SHP77 treated with DMSO at 0.1 percent for 48 hours (cell line): ENCODE measurements around the gene HJURP.

Source experiments
- DNase-seq: peaks from one replicate; lab custom pipeline; 2025; lab: John Stamatoyannopoulos, UW

HJURP gene

GRCh38 chr2:233831011-233831721, 23.2 kb downstream of the HJURP start:
- DNase-seq: no peak

DNA sequence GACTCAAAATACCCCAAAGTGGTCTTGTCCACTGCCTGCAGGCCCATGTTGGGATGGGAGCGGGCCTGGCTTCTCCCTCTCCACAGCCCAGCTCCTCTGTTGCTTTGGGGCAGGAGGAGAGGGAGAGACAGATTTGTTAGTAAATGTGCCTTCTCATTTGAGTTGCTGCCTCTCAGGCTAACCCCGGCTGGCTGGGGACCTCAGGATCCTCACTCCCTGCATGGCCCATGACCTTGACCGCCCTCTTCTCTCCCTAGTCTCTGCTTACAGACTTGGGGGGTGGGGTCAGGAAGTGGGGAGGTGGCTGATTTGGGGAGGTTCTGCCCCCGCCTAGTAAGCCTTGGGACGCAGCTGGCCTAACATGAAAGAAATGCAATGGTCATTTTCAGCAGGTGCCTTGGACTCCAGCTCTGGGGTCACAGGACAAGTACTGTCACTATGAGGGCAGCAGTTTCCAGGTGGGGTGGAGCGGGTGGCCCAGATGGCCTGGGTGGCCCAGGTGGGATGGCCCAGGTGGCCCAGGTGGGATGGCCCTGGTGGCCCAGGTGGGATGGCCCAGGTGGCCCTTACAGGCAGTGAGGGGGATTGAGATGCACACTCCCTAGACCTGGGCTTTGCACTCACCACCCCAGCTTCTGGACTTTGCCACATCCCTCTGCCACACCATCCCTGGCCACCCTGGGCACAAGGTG, 24.1 kb downstream of the HJURP start:
- DNase-seq: no peak

DNA sequence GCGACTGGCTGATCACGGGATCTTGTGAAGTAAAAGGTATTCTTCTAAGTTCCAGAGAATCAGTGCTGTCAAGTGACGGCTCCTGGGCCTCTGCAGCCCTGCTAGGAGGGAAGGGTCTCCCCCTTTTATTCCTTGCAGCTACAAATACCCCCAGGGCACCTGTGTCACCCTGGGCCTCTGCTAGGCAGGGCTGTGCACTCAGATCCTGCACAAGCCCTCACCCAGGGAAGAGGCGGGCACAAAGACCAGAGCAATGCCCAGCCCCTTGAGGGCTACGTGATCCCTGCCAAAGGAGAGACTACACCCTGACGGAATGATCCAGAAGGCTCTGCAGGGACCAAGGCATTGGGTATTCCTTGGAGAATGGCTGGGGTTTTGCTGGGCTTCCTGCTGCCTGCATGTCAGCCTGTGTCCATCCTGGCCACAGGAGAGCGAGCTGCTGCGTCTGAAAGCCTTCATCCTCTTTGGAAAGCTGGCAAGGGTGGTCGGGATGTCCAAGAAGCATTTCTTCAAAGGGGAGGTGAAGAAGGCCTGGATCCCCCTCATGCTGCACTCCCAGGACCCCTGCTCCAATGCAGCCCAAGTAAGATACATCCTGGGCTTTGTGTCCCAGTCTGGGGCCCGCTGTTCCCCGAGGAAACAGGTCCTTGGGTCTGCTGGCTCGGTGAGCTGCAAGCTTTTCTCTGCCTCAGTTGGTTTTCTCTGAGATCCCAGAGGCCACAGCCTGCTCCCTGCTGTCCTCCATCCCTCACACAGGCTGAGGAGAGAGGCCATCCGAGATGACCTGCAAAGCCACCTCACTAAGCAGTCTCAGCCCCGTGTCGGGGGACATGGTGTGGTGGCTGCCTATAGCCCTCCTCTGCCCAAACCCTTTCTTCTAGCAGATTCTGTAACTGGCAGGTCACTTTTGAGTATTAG, 24.9 kb downstream of the HJURP start:
- no peak for DNase-seq

- DNase-seq: no peak
These were observed 25.7 kb downstream of the HJURP start for GRCh38 chr2:233828546-233829192.

DNA sequence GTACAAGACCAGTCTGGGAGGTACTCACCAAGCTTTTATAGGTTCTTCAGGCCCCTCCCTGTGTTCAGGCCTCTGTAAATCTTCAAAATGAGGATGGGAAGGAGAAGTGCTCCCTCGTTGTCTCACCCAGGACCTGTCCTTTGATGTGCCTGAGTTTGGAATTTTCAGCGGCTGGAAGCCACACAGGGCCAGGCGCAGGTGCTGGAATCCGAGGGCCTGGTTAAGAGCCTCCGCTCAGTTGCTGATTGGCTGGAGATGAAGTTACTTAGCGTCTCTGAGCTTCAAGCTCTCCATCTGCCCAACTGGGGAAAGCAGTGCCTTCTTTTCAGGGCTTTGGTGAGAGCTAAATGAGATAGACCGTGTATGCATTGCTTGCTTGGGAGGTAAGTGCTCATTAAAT, 30.0 kb downstream of the HJURP start:
- no peak for DNase-seq

GRCh38 chr2:233823731-233824121, 30.6 kb downstream of the HJURP start:
- no peak for DNase-seq

- no peak for DNase-seq
These were observed 31.3 kb downstream of the HJURP start for GRCh38 chr2:233822781-233823730.

DNA sequence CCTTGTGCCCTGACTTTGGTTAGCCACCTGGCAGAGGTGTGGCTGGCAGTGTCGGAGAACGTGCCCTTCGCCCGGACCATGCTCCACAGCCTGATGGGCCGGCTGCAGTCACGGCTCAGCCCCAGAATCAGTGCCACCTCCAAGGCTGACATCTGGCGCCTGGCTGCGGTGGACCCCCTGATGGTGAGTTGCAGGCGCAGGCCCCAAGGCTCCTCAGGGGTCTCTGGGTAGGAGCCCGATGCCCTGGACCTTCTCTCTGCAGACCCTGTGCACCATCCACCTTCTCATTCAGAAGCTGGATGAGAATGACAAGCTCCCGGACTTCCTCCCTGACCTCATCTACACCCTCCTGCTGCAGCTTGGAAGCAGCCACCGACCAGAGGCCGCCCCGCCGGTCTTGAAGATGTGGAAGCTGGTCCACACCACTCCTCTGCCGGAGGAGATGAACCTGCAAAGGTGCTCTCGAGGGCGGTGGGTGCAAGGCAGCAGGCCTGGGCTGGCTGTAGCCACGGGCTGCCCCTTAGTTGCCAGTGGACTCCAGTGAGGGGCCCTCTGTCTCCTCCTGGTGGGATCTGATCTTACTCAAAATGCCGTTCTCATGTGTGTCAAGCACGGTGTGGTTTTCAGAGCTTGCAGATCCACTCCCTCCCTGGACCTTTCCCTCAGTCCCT, 32.1 kb downstream of the HJURP start:
- DNase-seq: no peak

GRCh38 chr2:233821709-233822100, 32.6 kb downstream of the HJURP start:
- no peak for DNase-seq

GRCh38 chr2:233821196-233821595, 33.1 kb downstream of the HJURP start:
- no peak for DNase-seq

- DNase-seq: no peak
These were observed 33.6 kb downstream of the HJURP start for GRCh38 chr2:233820774-233821105.

DNA sequence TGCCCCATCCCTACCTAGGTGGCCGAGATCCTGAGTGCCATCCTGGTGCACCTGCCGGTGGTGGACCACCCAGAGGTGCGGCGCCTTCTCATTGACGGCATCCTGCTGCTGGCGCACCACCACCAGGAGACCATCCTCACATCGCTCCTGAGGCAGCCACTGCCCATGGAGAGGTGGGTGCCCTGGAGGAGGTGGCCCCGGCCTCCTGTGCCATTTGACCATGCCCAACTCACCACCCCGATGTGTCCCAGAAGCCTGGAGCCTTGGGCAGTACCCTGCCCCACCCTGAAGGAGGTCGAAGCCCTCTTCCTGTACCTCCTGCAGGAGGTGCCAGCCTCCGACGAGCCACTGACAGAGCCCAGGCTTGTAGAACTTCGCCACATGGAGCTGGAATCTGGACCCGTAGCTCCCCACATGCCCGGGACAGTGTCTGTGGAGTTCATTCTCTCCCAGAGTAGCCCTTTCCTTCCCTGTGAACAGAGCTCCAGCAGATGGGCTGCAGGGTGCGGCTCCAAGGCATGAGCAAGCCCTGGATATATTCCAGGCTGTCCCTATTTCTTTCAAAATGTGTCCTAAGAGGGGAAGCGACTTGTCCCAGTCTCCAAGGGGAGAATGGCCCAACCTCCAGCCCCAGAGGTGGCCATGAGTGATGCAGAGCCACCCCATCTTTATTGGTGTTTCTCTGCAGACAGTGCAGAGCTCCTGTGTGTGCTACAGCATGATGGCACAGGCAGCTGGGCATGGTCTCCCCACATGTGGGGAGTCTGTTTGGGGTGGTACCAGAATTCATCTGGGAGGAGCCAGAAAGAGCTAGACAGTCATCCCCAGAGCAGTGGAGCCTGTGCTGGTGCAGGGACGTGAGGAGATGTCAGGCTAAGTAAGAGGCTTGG, 34.2 kb downstream of the HJURP start:
- DNase-seq: no peak

GRCh38 chr2:233818639-233819621, 35.4 kb downstream of the HJURP start:
- DNase-seq: no peak

- DNase-seq: no peak
These were observed 36.2 kb downstream of the HJURP start for GRCh38 chr2:233817995-233818638.

DNA sequence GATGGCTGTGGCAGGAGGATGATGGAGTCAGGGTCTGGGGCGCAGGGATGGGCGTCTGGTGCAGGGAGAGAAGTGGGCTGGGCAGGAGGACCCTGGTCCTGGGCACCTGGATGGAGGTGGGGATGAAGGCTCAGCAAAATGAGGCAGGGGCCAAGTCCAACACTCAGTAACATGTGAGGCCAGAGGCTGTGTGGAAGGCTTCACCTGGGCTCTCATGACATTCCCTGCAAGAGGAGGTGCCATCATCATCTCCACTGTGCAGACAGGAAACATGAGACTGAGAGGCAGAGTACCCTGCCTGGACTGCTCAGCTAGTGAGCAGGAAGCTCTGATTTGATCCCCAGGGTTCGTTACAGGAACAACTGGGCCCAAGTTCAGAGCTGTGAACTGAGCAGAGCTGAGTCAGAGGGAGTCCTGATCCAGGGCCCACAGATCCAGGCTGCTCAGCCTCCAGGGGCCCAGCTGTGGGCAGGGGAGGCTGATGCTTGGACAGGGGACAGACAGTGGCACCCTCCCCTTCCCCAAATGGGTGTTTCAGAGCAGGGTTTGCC, 36.9 kb downstream of the HJURP start:
- DNase-seq: no peak

DNA sequence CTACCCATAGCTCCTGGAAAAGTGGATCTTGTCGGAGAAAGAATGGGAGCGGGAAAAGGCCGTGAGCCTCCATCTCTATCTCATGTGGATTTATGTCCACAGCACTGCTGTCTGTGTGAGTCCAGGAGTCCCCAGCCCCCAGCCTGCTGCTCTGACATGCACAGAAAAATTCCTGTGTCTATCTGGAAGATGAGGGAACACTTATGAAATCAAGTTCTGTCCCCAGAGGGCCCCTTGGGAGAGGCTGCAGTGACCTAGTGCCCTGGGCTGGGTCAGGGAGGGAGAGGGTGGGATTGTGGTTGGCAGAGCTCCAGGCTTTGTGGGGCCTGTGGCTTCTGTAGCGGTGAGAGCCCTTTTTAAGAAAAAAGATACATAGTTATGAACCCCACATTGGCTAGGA, 37.6 kb downstream of the HJURP start:
- no peak for DNase-seq

GRCh38 chr2:233816334-233816733, 38.0 kb downstream of the HJURP start:
- DNase-seq: no peak

- DNase-seq: no peak
These were observed 38.5 kb downstream of the HJURP start for GRCh38 chr2:233815861-233816260.
